GM12875 (cell line): ENCODE measurements around the gene GUCD1.

Source experiments
- H3K4me3 ChIP-seq: one replicate; pipeline ENCODE4 v1.5.1; 2011; ENCODE audit warnings: low read depth, low read length, control low read depth
- TF ChIP-seq, protein P1 (sequence below): IDR thresholded peaks from 2 replicates; pipeline ENCODE4 v1.5.1; 2011; ENCODE audit warnings: low read depth, mild to moderate bottlenecking, control low read depth, inconsistent platforms, low read length, moderate library complexity, borderline replicate concordance; ENCODE audit not compliant: insufficient read depth

The GUCD1 gene

DNA sequence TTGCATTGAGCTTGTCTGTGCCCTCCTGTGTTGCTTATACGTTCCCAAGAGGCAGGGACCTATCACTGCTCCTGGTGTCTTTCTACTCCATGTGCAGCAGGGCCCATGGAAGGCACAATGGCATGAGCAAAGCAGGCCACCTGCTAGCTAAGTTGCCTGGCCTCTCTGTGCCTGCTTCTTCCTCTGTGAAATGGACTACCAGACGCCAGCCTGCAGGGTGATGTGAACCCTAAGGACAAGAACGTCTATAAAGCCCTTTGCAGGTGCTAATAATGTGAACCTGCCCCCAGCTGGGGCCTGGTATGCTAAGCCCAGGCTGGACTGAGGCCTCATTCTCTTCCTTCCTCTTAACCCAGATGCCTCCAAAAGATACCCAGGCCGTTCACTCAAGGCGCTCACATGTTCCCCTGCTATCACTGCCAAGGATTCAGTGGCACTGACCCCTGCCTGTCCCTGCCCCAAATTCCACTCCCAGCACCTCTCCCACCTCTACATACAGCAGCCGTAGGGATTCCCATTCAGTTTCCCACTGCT, 4.0 kb downstream of the GUCD1 start:
- H3K4me3 ChIP-seq, result no peak overlapping the region
- TF ChIP-seq, protein P1, sequence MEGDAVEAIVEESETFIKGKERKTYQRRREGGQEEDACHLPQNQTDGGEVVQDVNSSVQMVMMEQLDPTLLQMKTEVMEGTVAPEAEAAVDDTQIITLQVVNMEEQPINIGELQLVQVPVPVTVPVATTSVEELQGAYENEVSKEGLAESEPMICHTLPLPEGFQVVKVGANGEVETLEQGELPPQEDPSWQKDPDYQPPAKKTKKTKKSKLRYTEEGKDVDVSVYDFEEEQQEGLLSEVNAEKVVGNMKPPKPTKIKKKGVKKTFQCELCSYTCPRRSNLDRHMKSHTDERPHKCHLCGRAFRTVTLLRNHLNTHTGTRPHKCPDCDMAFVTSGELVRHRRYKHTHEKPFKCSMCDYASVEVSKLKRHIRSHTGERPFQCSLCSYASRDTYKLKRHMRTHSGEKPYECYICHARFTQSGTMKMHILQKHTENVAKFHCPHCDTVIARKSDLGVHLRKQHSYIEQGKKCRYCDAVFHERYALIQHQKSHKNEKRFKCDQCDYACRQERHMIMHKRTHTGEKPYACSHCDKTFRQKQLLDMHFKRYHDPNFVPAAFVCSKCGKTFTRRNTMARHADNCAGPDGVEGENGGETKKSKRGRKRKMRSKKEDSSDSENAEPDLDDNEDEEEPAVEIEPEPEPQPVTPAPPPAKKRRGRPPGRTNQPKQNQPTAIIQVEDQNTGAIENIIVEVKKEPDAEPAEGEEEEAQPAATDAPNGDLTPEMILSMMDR, result no peak

DNA sequence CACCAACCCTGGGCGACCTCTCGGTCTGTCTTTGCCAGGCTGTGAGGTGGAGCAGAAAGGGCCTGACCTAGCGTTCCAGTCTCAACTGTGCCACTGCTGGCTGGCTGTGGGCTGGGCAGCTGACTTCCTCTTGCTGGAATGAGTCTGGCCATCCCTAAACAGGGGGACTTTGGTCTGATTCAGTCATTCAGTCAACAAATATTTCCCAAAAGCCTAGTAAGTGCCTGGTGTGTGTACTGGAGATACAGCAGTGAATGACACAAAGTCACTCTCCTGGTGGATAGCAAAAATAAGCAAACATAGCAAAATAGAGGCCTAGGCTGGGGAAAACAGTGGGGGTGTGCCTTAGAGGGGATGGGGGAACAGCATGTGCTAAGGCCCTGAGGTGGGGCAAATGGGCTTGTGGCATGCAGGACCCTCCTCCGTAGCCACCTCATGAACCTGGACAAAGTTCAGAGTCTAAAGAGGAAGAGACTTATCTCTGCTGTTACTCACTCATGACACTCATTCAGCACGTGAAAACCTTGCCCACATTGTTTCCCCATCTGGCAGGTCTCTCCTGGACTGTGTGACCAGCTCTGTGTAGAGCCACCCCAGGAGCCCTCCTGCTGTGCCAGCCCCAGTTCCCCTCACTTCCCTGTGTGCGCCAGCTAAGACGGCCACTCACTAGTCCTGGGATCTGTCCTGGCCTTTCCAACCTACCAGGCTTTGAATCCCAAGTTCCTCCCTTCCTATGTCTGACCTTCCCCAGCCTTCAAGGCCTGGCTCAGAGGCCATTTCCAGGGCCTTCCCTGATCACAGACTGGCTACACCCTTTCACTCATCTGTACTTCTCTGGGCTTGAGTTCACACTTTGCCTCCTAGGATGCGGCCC, 4.7 kb downstream of the GUCD1 start:
- TF ChIP-seq, protein P1, result no peak
- H3K4me3 ChIP-seq, result no peak overlapping the region

DNA sequence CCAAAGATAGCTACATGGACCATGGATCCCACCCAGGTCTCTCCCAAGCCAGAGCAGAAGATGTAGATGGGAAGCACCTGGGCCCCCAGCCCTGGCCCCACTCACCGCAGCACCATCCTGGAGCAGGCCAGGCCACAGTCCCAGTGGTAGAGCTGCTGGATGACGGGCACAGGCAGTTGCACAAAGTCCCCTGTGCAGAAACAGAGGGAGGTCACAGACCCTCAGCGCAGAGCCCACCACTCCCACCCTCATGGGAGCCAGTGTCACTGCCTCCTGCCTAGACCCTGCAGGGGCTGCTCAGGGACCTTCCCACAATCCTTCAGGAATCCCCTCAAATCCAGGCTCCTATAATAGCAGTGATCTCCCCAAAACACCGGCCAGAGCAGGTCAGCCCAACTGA, 6.1 kb downstream of the GUCD1 start:
- H3K4me3 ChIP-seq, result no peak overlapping the region
- TF ChIP-seq, protein P1, result no peak

DNA sequence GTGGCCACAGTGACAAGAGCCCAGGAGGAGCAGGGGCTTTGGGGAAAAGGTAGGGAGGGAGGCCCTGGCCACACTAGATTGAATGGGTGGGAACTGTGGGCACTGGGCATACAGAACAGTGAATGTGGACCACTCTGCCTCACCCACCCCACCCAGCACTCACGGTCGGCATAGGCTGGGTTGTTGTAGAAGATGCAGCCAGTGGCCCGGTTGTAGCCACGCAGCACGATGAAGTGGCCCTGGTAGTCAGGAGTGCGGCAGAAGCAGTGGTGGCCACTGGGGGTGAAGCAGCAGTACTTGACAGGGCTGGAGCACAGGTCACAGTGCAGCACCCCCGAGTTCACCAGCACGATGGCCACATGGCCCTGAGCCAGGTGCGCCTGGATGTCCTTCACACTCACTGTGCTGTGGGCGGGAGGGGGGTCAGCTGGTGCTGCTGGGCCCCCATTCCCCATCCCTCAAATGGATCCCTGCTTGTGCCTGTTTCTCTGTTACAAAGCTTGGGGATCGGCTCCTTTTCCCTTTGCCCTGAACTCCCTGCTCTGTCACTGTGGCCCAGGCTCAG, 11.2 kb downstream of the GUCD1 start:
- TF ChIP-seq, protein P1, result no peak
- H3K4me3 ChIP-seq, result no peak overlapping the region

DNA sequence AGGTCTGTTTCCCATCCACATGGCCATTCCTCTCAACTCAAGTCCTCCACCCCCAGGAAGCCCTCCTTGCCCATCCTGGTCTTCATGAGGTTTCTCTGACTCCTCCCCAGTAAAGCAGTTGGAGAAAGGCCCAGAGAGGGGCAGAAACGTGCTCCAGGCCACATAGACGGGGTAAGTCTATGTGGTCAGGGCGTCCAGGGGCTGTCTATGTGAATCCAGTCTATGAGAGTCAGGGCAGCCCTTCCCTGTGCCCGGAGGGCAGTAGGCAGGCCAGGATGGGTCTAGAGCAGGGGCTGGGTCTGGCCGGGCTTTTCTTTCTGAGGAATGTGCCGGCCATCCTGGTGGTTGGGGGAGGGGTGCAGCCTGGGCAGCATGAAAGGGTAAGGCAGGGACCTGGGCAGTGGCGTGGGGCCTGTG, 11.7 kb downstream of the GUCD1 start:
- no peak overlapping the region for H3K4me3 ChIP-seq
- TF ChIP-seq, protein P1, result no peak

DNA sequence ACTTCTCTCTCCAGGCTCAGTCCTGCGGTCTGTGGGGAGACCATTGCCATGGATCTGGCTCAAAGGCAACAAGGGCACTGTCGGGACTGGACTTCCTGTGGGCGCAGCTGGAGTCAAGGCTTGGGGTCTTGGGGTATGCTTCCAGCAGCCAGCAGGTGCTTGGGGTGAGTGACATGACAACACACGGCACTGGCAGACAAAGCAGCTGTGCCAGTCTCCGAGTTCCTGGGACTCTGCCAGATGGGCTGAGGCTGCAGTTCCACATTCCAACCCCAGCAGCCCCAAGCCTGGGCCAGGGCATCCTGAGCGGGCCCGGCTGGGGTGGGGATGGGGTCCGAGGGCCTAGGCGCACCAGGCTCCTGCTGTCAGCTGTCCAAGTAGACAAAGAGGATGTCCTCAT, 12.3 kb downstream of the GUCD1 start:
- H3K4me3 ChIP-seq, result no peak overlapping the region
- TF ChIP-seq, protein P1, result no peak
